IMR-90 (cell line): ENCODE measurements around the gene OR7G2. TPM values are rescaled to one million over a fixed set of nuclear protein-coding genes. Genes with fewer than 3 reads are reported as not detected.

Experiments
- ATAC-seq: fragments of 200-7000 bp; cut with Tn5 transposase; 2 replicates; pipeline ENCODE4 v1.9.1; 2020; ENCODE audit warnings: low read depth, mild to moderate bottlenecking, moderate library complexity
- BruUV-seq: library from RNA; stranded (reverse); fragments of 400-500 nt; replicated peaks from 2 replicates; lab custom pipeline; 2021; lab: Mats Ljungman, UMichigan
- CTCF ChIA-PET: fragments of 300-600 bp; formaldehyde crosslinking; extraction: SDS; loops from one replicate; lab custom pipeline; 2021; ENCODE audit warnings: antibody characterized with exemption; lab: Yijun Ruan, JAX
- POLR2A ChIA-PET: fragments of 300-600 bp; sonication (Branson Sonifier 250); formaldehyde crosslinking; loops from one replicate; lab custom pipeline; 2022; ENCODE audit warnings: antibody characterized with exemption; ENCODE audit not compliant: unreplicated experiment; lab: Charles Lee
- DNase-seq: peaks from one replicate; pipeline ENCODE4 v3.0.0; 2013
- H2AFZ ChIP-seq: replicated peaks from 2 replicates; pipeline ENCODE3; 2013; ENCODE audit warnings: low read length, mild to moderate bottlenecking; ENCODE audit not compliant: poor library complexity
- H2AK5ac ChIP-seq: 2 replicates; pipeline ENCODE4 v1.6.1; 2013; ENCODE audit warnings: low read depth, low read length, inconsistent platforms
- H2AK9ac ChIP-seq: replicated peaks from 2 replicates; pipeline ENCODE3; 2013; ENCODE audit warnings: mild to moderate bottlenecking, low read depth, low read length, moderate library complexity; ENCODE audit not compliant: poor library complexity
- H2BK120ac ChIP-seq: 2 replicates; pipeline ENCODE4 v1.6.1; 2013; ENCODE audit warnings: low read depth, low read length, inconsistent platforms
- H2BK15ac ChIP-seq: 3 replicates; pipeline ENCODE4 v1.6.1; 2013; ENCODE audit warnings: low read depth, low read length, inconsistent platforms
- H2BK20ac ChIP-seq: 2 replicates; pipeline ENCODE4 v1.6.1; 2013; ENCODE audit warnings: low read depth, mild to moderate bottlenecking, inconsistent platforms, low read length, moderate library complexity
- H2BK5ac ChIP-seq: 2 replicates; pipeline ENCODE4 v1.6.1; 2013; ENCODE audit warnings: mild to moderate bottlenecking, low read depth, low read length, inconsistent platforms; ENCODE audit not compliant: poor library complexity, severe bottlenecking
- H3K14ac ChIP-seq: replicated peaks from 2 replicates; pipeline ENCODE4 v1.6.1; 2013; ENCODE audit warnings: low read depth, low read length, inconsistent platforms
- H3K18ac ChIP-seq: 2 replicates; pipeline ENCODE4 v1.6.1; 2013; ENCODE audit warnings: low read depth, low read length, control low read depth
- H3K23ac ChIP-seq: 2 replicates; pipeline ENCODE4 v1.6.1; 2013; ENCODE audit warnings: low read depth, low read length, inconsistent platforms
- H3K27ac ChIP-seq: 2 replicates; pipeline ENCODE4 v1.5.1; 2013; ENCODE audit warnings: mild to moderate bottlenecking, control low read depth, low read length; ENCODE audit not compliant: insufficient read depth
- H3K27me3 ChIP-seq: 2 replicates; pipeline ENCODE4 v1.6.1; 2013; ENCODE audit warnings: low read length; ENCODE audit not compliant: control insufficient read depth, insufficient read depth
- H3K36me3 ChIP-seq: 2 replicates; pipeline ENCODE4 v1.6.1; 2013; ENCODE audit warnings: low read length, mixed read lengths; ENCODE audit not compliant: control insufficient read depth, insufficient read depth
- H3K4ac ChIP-seq: 2 replicates; pipeline ENCODE4 v1.6.1; 2013; ENCODE audit warnings: low read depth, low read length, inconsistent platforms
- H3K4me1 ChIP-seq: 2 replicates; pipeline ENCODE4 v1.6.1; 2013; ENCODE audit warnings: low read length, mixed read lengths; ENCODE audit not compliant: control insufficient read depth, insufficient read depth
- H3K4me2 ChIP-seq: 2 replicates; pipeline ENCODE4 v1.6.1; 2013; ENCODE audit warnings: low read depth, mild to moderate bottlenecking, control low read depth, low read length, moderate library complexity
- H3K4me3 ChIP-seq: 2 replicates; pipeline ENCODE4 v1.5.1; 2013; ENCODE audit warnings: low read depth, mild to moderate bottlenecking, control low read depth, low read length, moderate library complexity; ENCODE audit not compliant: insufficient read depth
- H3K56ac ChIP-seq: 2 replicates; pipeline ENCODE4 v1.6.1; 2013; ENCODE audit warnings: low read length, inconsistent platforms; ENCODE audit not compliant: insufficient read depth; ENCODE audit errors: extremely low read depth
- H3K79me1 ChIP-seq, 2 experiments: 2 replicates each; pipeline ENCODE4 v1.6.1; 2013; ENCODE audit warnings: low read length in 2 of 2, inconsistent platforms in 1 of 2, low read depth in 1 of 2
- H3K9ac ChIP-seq: 2 replicates; pipeline ENCODE4 v1.6.1; 2013; ENCODE audit warnings: low read depth, low read length, control low read depth
- H3K9me1 ChIP-seq: 2 replicates; pipeline ENCODE4 v1.6.1; 2013; ENCODE audit warnings: low read length, inconsistent platforms; ENCODE audit not compliant: insufficient read depth
- H3K9me3 ChIP-seq: 2 replicates; pipeline ENCODE4 v1.6.1; 2013; ENCODE audit warnings: low read length; ENCODE audit not compliant: control insufficient read depth, insufficient read depth
- H4K20me1 ChIP-seq: 2 replicates; pipeline ENCODE4 v1.6.1; 2013; ENCODE audit warnings: low read length, inconsistent platforms; ENCODE audit not compliant: insufficient read depth
- H4K5ac ChIP-seq: 2 replicates; pipeline ENCODE4 v1.6.1; 2013; ENCODE audit warnings: mild to moderate bottlenecking, low read depth, low read length, control low read depth
- H4K8ac ChIP-seq, 2 experiments: 2 replicates each; pipeline ENCODE4 v1.6.1; 2013; ENCODE audit warnings: low read depth in 2 of 2, low read length in 2 of 2, control low read depth in 1 of 2, inconsistent platforms in 1 of 2
- H4K91ac ChIP-seq: 2 replicates; pipeline ENCODE4 v1.6.1; 2013; ENCODE audit warnings: low read depth, low read length, inconsistent platforms; ENCODE audit not compliant: insufficient read depth
- CEBPB ChIP-seq: IDR thresholded peaks from 2 replicates; pipeline ENCODE4 v1.6.1; 2012; ENCODE audit warnings: low read depth, low read length, improper control_type of control experiment
- CHD1 ChIP-seq: IDR thresholded peaks from 2 replicates; pipeline ENCODE4 v1.6.1; 2012; ENCODE audit warnings: low read depth, low read length, improper control_type of control experiment
- POLR2A ChIP-seq: IDR thresholded peaks from 2 replicates; pipeline ENCODE4 v1.6.1; 2012; ENCODE audit warnings: mild to moderate bottlenecking, low read depth, low read length
- WGBS, 2 experiments: methylation state at CpG; one replicate each; pipeline versions ENCODE4 v1.1.5 to v1.1.7; 2013; ENCODE audit warnings: missing lambda C conversion rate in 2 of 2; ENCODE audit not compliant: insufficient read length in 1 of 2; ENCODE audit errors: extremely low coverage in 2 of 2; 5-methylcytosine and 5-hydroxymethylcytosine counted together
- dilution Hi-C: fragments of 300-500 bp; cut with HindIII; formaldehyde crosslinking; loops from one replicate; pipeline ENCODE4 v1.14.3; 2018; ENCODE audit warnings: low sequenced_read_pairs; ENCODE audit not compliant: unreplicated experiment
- in situ Hi-C: fragments of 300-500 bp; cut with MboI; formaldehyde crosslinking; loops from 3 replicates; pipeline ENCODE4 v1.14.3; 2019; ENCODE audit warnings: low sequenced_read_pairs, inconsistent platforms, mixed read lengths
- intact Hi-C: fragments of 100-400 bp; cut with micrococcal nuclease; formaldehyde crosslinking; loops from 2 replicates; pipeline ENCODE4 v1.10.0; 2022
- polyA plus RNA-seq, 3 experiments: library from polyadenylated mRNA; depleted of rRNA; stranded (reverse); fragments of >200 nt; gene quantifications; 2 replicates each; pipeline ENCODE4 v1.2.3, GENCODE V29; 2012; ENCODE audit warnings: low replicate concordance in 1 of 3
- total RNA-seq: library from RNA; depleted of rRNA; stranded (reverse); fragments of >200 nt; gene quantifications from 2 replicates; pipeline ENCODE4 v1.2.3, GENCODE V29; 2012

Gene OR7G2
- total and polyA plus RNA-seq, 2 of the 4 experiments (the other 2 are of a cell fraction) = not detected

- ChIA-PET CTCF (no interaction called here), POLR2A (no interaction called here)
- Histone ChIP-seq H4K8ac (no peak overlapping the region), H3K4ac (no peak overlapping the region), H4K20me1 (no peaks in the 10 kb centered on the region), H3K27ac (no peak overlapping the region), H3K4me1 (no peaks in the 10 kb centered on the region), H2BK20ac (no peak overlapping the region), H3K9ac (no peak overlapping the region), H3K36me3 (no peaks in the 10 kb centered on the region), H3K56ac (no peak overlapping the region), H4K91ac (no peak overlapping the region), H2BK15ac (no peak overlapping the region), H4K5ac (no peak overlapping the region), H2AK5ac (no peak overlapping the region), H3K79me1 (no peaks in the 10 kb centered on the region), H3K18ac (no peak overlapping the region), H3K14ac (no peak overlapping the region), H2BK5ac (no peak overlapping the region), H3K9me3 (no peaks in the 10 kb centered on the region; the same call in 1 of the 2 replicates), H2BK120ac (no peak overlapping the region), H3K23ac (no peak overlapping the region), H2AFZ (no peak overlapping the region), H3K27me3 (no peaks in the 10 kb centered on the region), H2AK9ac (no peak overlapping the region), H3K9me1 (no peaks in the 10 kb centered on the region), H3K4me3 (no peak overlapping the region), H3K4me2 (no peak overlapping the region)
- in situ Hi-C loops = loop anchor here (25.0 kb wide), 1 partner anchor 934 kb away; no protein-coding TSS in a partner anchor
- peak; percentile 4 for DNase-seq
- no CpG with 5 or more reads among the region's 3 CpGs for WGBS, 2 experiments
- TF ChIP-seq POLR2A (no peak), CHD1 (no peak), CEBPB (no peak)
- BruUV-seq = no TSS peak
- intact Hi-C loops = no loop called here
- dilution Hi-C loops = no loop called here
- ATAC-seq = peak; percentile 27; the same call in 1 of the 2 replicates
Measured at GRCh38 chr19:9128171-9128570, 20.9 kb upstream of the OR7G2 start.
